GM21529 (cell line): ENCODE data around the gene LAGE3.

Experiments
- ATAC-seq: cut with Tn5 transposase; IDR thresholded peaks from one replicate; pipeline ENCODE4 v1.9.1; 2021; ENCODE audit not compliant: unreplicated experiment

LAGE3 gene

DNA sequence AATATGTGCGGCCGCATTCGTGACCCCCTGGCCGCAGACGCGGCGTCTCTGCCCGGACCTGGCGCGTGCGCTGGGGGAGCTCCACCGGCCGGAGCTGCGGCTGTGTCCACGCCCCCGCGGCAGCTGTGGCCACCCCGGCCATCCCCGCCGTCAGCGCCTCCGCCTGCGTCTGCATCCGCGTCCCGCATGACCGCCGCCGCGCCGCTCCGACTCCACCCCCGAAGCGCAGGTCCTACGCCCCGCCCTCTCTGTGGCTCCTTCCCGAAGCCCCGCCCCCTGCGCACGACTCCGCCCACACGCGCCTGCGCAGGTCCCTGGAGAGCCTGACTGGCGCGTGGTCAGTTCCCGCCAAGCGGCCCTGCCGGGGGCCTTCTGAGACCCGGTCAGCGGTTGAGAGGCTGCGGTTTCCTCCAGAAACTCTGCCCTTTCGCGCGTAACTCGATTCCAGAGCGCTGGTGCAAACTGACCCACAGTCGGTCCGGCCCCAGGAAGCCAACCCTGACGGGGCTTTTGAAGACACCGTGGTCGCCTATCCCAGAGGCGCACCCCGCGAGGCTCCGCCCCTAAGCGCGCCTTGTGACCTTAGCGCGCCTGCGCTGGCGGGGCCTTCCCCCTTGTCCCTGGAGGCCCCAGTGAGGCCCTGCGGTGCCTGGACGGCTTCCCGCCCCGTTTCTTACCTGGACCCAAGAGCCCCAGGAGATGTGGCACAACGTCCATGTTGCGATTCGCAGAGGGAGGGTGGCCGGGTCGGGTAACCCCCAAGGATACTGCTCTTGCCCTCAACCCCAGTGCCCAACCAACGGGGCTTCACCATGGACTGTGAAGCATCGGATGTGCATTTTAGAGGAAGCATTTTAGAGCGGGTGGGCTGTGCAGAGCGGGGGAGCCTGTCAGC, at the start of gene LAGE3:
TSS of gene LAGE3 (minus strand) at position 554 of the 895 bp plus-strand sequence. CDS start at position 188, 366 bp downstream.
- peak; percentile 89 for ATAC-seq

GRCh38 chrX:154526901-154527675, 48.0 kb upstream of the LAGE3 start:
- ATAC-seq, result peak; percentile 74

DNA sequence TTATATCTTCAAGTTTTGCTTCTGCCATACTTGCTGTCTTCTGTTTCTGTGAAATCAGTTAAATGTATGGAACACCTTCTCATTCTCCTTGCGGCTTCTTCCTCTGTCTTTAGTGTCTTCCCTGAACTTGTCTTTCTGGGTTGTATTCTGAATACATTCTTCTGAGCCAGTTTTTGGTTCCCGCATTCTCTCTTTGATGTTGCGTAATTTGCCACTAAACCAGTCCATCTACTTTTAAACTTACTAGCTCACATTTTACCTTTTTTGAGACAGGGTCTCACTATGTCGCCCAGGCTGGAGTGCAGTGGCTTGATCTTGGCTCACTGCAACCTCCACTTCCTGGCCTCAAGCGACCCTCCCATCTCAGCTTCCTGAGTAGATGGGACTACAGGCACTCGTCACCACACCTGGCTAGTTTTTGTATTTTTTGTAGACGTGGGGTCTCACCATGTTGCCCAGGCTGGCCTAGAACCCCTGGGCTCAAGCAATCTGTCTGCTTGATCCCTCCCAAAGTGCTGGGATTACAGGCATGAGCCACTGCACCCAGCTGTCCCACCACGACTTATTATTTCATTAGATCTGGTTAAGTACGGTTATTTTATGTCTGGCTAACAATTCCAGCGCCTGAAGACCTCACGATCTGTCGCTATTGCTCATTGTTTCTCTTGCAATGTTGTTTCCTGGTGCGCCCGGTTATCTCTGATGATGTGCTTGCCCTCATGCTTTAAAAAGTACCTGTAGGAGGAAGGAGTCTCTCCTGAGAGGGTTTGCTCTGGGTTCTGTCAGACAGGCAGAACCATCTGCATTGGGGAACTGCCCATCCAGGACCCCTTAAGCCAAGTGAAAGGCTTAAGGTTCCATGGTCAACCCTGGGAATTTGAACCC, 46.8 kb upstream of the LAGE3 start:
- ATAC-seq, result no peak

- no peak for ATAC-seq
Measured at GRCh38 chrX:154519389-154519788, 40.3 kb upstream of the LAGE3 start.

DNA sequence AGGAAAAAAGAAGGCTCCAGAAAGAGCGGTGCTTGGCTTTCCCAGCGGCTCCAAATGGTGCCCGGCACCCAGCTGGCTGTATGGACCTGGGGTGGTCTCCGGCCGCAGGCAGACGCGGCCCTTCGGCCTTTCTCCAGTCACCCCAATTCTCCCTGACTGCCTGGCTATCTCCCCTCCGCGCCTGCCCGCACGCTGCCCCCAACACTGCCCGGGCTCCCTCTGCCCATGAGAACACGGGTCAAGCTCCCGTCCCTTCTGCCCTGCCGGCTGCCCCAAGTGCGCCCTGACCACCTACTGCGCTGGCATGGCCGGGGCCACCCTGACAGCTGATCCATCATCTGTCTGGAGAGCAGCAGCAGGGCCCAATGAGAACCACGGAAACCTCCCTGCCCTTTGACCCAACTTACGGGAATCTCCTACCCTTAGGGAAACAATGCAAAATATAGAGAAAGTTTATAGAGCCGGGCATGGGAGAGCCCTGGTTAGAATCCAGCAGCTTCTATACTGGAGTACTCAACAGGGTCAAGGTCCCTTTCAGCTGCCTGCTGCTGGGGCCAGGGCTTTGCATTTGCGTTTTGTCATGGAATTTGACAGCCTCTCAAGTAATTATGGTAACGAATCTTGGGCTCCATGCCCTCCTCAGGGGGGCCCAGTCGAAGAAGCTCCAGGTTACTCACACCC, 38.2 kb upstream of the LAGE3 start:
- ATAC-seq, result no peak

- no peak for ATAC-seq
Measured at GRCh38 chrX:154516656-154517100, 37.6 kb upstream of the LAGE3 start.

DNA sequence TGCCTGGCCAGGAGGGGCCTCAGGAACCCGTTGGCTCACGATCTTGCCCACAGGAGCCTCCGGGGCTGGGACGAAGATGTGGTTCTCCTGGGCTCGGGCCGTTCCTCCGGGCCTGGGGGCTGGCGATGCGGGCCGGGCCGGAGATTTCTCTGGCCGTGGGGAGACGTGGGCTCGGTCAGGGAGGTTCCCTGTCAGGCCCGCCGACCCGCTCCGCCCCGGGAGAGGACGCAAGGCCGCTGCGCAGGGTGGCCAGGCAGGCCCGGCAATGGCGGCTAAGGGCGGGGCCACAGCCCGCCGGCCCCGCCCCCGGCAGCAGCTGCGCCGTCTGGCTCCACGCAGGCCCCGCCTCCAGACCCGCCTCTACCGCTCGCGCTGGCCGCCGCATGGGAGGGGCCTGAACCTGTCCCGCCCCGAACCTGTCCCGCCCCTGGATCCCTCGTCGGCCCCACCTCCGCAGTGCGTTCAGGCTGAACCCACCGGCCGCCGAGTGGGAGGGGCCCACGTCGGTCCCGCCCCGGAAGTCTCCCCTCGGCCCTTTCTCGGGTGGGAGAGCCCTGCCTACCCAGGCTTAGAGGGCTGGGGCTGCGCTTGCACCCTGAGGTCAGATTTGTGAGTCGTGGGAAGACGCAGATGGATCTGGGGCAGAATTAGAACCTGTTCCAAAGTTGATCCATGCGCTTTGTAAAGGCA, 37.0 kb upstream of the LAGE3 start, which contains the start of gene FAM3A:
TSS of gene FAM3A (minus strand) at position 267 of the 690 bp plus-strand sequence. CDS start 460 bp downstream, outside the sequence.
- peak; percentile 87 for ATAC-seq

GRCh38 chrX:154515090-154515965, 36.2 kb upstream of the LAGE3 start:
- no peak for ATAC-seq

GRCh38 chrX:154513716-154514115, 34.6 kb upstream of the LAGE3 start:
- no peak for ATAC-seq

- ATAC-seq, result no peak
Measured at GRCh38 chrX:154512879-154513553, 33.9 kb upstream of the LAGE3 start.

DNA sequence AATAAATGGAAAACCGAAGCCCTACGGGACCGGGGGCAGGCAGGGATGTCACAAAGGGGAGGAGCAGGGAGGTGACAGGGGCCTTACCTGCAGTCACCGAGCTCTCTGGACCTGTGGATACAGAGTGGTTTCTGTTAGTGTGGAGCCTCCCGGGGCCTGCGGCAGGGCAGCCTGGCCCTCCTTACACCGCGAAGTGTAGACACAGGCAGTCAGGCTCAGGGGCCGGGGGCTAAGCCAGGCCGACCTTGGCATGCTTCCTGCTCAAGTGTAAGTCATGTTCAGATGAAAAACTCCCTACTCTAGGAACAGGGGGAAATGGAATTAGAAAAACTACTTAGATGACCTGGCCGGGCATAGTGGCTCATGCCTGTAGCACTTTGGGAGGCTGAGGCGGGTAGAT, 32.7 kb upstream of the LAGE3 start:
- no peak for ATAC-seq

GRCh38 chrX:154509455-154509854, 30.4 kb upstream of the LAGE3 start:
- ATAC-seq, result no peak

DNA sequence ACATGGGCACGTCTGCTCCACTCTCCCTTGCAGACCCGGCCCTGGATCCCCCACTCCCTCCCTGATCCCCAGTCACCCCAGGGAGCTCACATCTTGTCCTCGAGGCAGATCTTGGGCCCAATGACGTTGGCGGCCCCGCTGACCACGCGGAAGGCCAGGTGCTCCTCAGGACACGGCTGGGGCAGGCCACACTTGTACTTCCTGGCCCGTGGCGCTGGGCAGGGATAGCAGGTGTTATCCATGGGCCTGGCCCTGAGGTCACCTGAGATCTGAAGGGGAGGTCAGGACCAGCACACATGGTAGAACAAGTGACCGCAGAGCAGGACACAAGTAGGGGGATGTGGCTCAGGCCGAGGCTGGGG, 29.3 kb upstream of the LAGE3 start:
- ATAC-seq, result no peak

DNA sequence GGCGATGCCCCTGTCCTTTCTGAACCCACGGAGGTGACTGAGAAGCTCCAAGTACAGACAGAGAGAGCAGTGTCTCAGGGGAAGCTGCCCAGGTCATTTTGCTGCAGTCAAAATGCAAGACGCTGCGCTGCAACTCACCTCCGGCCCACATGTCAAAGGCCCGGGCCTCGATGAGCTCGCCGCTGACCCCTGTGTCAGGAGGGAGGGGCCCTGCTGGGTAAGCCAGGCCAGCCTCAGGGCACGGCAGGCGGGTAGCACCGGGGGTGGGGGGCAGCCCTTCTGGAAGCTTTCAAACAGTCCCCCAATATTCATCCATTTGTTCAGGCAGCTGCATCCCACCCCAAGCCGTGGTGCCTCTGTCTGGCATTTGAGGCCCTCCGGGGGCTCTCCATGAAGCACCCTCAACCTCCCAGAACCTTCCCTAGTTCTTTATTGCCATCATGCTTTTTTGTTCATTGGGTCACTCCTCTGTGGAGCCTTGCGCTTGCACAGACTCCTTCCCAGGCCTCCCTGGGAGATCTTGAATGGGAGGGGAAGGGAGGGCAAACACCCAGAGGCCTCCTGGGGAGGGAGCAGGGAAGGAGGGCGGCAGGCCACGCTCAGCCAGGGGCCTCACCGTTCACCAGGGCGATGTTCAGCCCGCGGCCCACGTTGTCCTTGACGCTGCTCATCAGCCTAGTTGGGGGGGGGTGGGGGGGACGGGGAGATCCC, 28.7 kb upstream of the LAGE3 start:
- no peak for ATAC-seq

DNA sequence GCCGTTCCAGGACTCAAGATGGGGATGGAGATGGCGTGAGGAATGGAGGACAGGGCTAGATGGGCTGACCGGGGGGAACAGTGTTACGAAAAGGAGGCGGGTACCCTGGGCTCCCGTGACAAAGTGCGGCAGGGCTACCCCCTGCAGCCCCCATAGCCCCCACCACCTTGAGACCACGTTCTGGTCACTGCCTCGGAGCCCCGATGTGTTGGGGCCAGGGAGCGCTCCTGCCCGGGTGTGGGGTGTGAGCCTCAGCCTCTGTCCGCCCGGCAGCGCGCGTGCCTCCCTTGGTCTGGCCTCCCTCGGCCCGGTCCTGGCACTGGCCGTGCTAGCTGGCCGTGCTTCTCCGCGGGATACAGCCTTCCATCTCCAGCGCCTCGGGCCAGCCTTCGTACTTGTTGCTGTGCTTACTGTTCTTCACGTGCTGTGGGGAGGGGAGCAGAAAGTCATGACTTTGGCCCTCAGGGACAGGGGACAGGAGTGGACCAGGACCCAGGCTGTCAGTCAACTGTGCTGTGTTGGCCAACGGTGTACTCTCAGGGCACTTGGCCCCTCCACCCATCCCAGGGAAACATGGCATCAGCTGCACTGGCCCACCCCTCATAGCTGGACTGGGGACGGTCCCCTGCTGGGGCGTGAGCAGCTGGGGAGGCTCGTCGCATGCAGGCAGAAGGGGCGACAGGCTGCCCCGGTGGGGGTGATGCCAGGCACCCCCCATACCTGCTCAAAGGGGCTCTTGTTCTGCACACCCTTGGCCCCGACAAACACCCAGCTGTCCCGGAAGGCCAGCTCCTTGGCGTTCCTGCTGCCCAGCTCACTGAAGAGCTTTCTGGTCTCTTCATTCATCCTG, 27.6 kb upstream of the LAGE3 start:
- ATAC-seq, result no peak

DNA sequence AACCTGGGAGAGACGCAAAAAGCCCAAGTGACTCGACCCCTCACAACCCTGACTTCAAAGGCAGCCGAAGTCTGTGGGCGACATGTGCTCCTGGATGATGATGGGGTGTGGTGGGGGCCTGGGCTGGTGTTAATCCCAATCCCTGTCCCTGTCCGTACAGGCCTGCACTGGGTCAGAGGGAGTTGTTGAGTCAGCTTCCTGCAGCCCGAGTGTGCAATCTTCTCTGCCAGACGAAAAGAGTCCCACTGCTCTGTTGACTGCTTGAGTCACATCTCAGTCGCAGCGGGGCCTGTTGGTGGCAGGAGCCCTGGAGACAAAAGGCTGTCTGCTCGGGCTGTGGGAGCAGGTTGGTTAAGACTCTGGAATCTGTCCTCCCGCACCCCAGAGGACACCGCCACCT, 26.7 kb upstream of the LAGE3 start:
- ATAC-seq, result no peak

DNA sequence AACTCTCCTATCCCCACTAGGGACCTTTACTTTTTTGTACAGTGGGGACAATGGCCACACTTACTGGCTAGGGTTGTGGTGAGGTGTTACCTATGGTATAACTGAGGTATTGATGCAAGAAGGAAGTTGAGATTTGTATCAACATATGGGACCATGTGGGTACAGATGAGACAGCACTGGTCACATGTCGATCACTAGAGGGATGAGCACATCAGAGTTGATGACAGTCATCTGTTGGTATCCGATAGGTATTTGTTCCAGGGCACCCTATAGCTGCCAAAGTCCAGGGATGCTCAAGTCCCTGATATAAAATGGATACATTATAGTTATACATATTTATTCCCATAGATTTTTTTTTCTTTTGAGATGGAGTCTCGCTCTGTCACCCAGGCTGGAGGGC, 23.9 kb upstream of the LAGE3 start:
- no peak for ATAC-seq
